ENCODE data around the gene MEGF11. TPM values are rescaled to one million over a fixed set of nuclear protein-coding genes. Genes with fewer than 3 reads are reported as not detected.

Gene MEGF11
- total RNA-seq, 6 experiments from 2014 or later, result not detected

- DNase-seq (no peak), ATAC-seq (no peak)
- TF ChIP-seq CTCF (IDR thresholded peaks at IDR 0.05) (no peak), POLR2A (IDR thresholded peaks at IDR 0.05) (no peak)
- intact Hi-C loops (cut with DNase I), result no loop called here
- Histone ChIP-seq H3K9me3 (no peaks in the 10 kb centered on the region), H3K4me1 (no peaks in the 10 kb centered on the region), H3K4me3 (no peak overlapping the region), H3K27me3 (peaks cover 0 to 5% of the 10 kb centered on the region in 2 donors), H3K27ac (no peak overlapping the region), H3K36me3 (no peaks in the 10 kb centered on the region)
- WGBS (ENCODE audit: insufficient coverage, low coverage, low lambda C conversion rate, missing lambda C conversion rate), result 13% methylated on average over 3 of the region's 5 CpGs
Measured at GRCh38 chr15:65993236-65993635, 260.3 kb downstream of the MEGF11 start.

- H3K9me3 ChIP-seq, result no peaks in the 10 kb centered on the region
- H3K27me3 ChIP-seq, result peaks cover 0 to 5% of the 10 kb centered on the region in 2 donors
- no peak for TF ChIP-seq CTCF (IDR thresholded peaks at IDR 0.05)
- no peak for TF ChIP-seq POLR2A (IDR thresholded peaks at IDR 0.05)
- WGBS (ENCODE audit: insufficient coverage, low coverage, low lambda C conversion rate, missing lambda C conversion rate), result 37% methylated on average over 6 of the region's 10 CpGs
- no peak overlapping the region for H3K27ac ChIP-seq
- no peaks in the 10 kb centered on the region for H3K36me3 ChIP-seq
- intact Hi-C loops (cut with DNase I), result no loop called here
- no peak overlapping the region for H3K4me3 ChIP-seq
- ATAC-seq (no peak), DNase-seq (no peak)
- no peaks in the 10 kb centered on the region for H3K4me1 ChIP-seq
Measured at GRCh38 chr15:65991721-65992483, 261.6 kb downstream of the MEGF11 start.

- H3K27me3 ChIP-seq, result peaks cover 0 to 5% of the 10 kb centered on the region in 2 donors
- H3K4me1 ChIP-seq, result no peaks in the 10 kb centered on the region
- no peaks in the 10 kb centered on the region for H3K9me3 ChIP-seq
- ATAC-seq (no peak), DNase-seq (no peak)
- H3K4me3 ChIP-seq, result no peak overlapping the region
- H3K36me3 ChIP-seq, result no peaks in the 10 kb centered on the region
- intact Hi-C loops (cut with DNase I), result no loop called here
- TF ChIP-seq CTCF (IDR thresholded peaks at IDR 0.05) (no peak), POLR2A (IDR thresholded peaks at IDR 0.05) (no peak)
- WGBS (ENCODE audit: insufficient coverage, low coverage, low lambda C conversion rate, missing lambda C conversion rate), result 44% methylated on average over 5 of the region's 5 CpGs
- no peak overlapping the region for H3K27ac ChIP-seq
Measured at GRCh38 chr15:65990298-65990981, 263.1 kb downstream of the MEGF11 start.

GRCh38 chr15:65987100-65987499 lies 266.4 kb downstream of the MEGF11 start:
- no peaks in the 10 kb centered on the region for H3K9me3 ChIP-seq
- no peak overlapping the region for H3K4me3 ChIP-seq
- no peaks in the 10 kb centered on the region for H3K4me1 ChIP-seq
- peaks cover 4 to 5% of the 10 kb centered on the region in 2 donors for H3K27me3 ChIP-seq
- intact Hi-C loops (cut with DNase I), result loop anchor here in 1 of 2 donors (10.0 kb wide), 1 partner anchor 298 kb away; no protein-coding TSS in a partner anchor
- no peak overlapping the region for H3K27ac ChIP-seq
- 43% methylated on average over 5 of the region's 5 CpGs for WGBS (ENCODE audit: insufficient coverage, low coverage, low lambda C conversion rate, missing lambda C conversion rate)
- no peak for DNase-seq
- TF ChIP-seq CTCF (IDR thresholded peaks at IDR 0.05), result no peak
- no peak for TF ChIP-seq POLR2A (IDR thresholded peaks at IDR 0.05)
- ATAC-seq, result no peak
- no peaks in the 10 kb centered on the region for H3K36me3 ChIP-seq

All from right lobe of liver (tissue), 6 donors.